Lower leg skin (tissue), 4 donors: ENCODE data around the gene ATP2B2. TPM values are rescaled to one million over a fixed set of nuclear protein-coding genes. Genes with fewer than 3 reads are reported as not detected.

Source experiments
- DNase-seq, 2 donors: peaks; one replicate each; pipeline ENCODE4 v3.0.0-alpha.2; 2019; ENCODE audit warnings: low spot score in 2 of 2
- H3K4me3 ChIP-seq: fragments of 200-600 bp; sonication (generic); 2 replicates; pipeline ENCODE4 v1.5.1; 2017; ENCODE audit warnings: mild to moderate bottlenecking, low read depth; ENCODE audit not compliant: poor library complexity, severe bottlenecking
- CTCF ChIP-seq, 3 donors: fragments of 450-650 bp; IDR thresholded peaks; one replicate each; pipeline ENCODE4 v1.5.1; 2016; ENCODE audit warnings: antibody characterized with exemption in 3 of 3, mild to moderate bottlenecking in 3 of 3, moderate library complexity in 2 of 3
- POLR2A ChIP-seq, 2 donors: fragments of 450-650 bp; IDR thresholded peaks; one replicate each; pipeline ENCODE4 v1.6.1; 2016 to 2017; ENCODE audit warnings: antibody characterized with exemption in 2 of 2, mild to moderate bottlenecking in 1 of 2, moderate library complexity in 1 of 2
- WGBS, 2 donors: methylation state at CpG; one replicate each; pipeline ENCODE4 v1.1.5; 2018; 5-methylcytosine and 5-hydroxymethylcytosine counted together
- intact Hi-C: fragments of 100-400 bp; cut with DNase I; formaldehyde crosslinking; loops from one replicate; pipeline ENCODE4 v1.15.0; 2023; ENCODE audit warnings: low total_unique reads
- total RNA-seq, 4 donors: library from RNA; depleted of rRNA; stranded (reverse); fragments of >200 nt; gene quantifications; one replicate each; pipeline ENCODE4 v1.1.0, GENCODE V29; 2016

The ATP2B2 gene
- total RNA-seq, 4 donors from 2014 or later, result 0.12 to 0.45 (median 0.19) TPM; not detected in 1

DNA sequence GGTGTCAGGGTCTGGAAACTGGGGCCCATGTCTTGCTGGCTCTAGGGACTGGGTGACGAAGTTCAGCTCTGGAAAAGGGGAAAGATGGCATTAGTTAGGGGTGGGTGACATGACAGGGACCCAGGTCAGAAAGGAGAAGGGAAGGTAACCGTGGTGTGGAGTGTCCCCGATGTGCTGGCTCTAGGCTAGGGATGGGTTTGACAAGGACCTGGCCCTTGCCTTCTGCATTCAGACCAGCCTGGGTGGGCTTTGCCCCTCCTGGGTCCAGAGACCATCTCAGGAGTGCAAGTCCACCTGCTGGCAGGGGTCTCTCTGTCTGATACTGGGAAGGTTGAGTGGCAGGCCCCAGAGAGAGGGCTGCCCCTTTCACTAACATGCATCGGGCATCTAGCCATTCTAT, 28.7 kb upstream of the ATP2B2 start:
- WGBS, 2 donors, result 85 to 90% methylated on average over 4 of the region's 4 CpGs
- TF ChIP-seq POLR2A (IDR thresholded peaks at IDR 0.05), result no peak
- no peak for TF ChIP-seq CTCF (IDR thresholded peaks at IDR 0.05)
- intact Hi-C loops, result no loop called here
- DNase-seq, result no peak
- H3K4me3 ChIP-seq, result no peak overlapping the region

DNA sequence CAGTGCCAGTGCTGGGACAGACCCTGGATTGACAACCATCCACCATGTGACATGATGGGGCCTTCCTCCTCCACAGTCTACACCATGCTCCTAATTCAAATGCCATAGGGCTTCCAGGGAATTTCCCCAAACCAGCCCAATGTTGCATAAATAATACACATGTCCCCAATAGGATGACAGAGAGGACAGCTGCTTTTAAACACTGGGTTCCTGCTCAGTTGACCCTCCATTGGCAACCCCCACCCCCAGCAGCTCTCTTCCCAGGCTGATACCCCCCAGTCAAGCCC, 28.3 kb upstream of the ATP2B2 start:
- TF ChIP-seq POLR2A (IDR thresholded peaks at IDR 0.05) (no peak), CTCF (IDR thresholded peaks at IDR 0.05) (no peak)
- intact Hi-C loops, result no loop called here
- DNase-seq, result peak in 1 of 2 donors; percentile 53

DNA sequence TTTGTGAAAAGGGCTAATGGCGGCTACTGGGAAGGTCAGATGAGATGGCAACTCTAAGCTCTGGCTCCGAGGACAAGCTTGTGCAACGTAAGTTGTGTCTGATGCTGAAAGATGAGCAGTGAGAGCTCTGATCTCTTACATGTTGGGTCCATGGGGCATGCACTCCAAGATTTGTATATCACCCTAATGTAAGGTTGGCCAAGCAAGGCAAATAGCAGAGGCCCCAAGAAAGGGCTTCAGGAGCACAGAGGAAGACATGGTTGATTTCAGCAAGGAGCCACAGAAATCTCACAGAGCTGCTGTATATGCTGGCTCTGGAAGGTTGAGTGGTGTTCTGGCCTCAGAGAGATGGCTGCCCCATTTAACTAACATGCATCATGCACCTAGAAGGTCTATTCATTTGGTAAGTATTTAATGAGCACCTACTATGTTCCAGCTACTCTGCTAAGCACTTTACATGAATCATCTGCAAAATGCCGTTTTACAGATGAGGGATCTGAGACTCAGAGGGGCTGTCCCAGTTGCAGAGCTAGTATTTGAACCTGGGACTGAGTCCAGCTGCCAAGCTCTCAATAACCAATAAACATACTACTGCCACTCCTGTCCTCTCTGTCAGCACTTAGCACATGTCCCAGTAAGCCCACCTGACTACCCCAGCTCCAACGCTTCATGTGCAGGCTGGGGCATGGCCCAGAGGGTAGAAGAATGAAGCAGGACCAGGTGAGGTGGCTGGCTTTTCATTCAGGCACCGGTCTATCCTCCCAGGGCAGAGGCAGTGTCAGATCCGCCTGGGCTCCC, 27.8 kb upstream of the ATP2B2 start:
- no peak for TF ChIP-seq POLR2A (IDR thresholded peaks at IDR 0.05)
- TF ChIP-seq CTCF (IDR thresholded peaks at IDR 0.05), result no peak
- DNase-seq, result peak in 1 of 2 donors; percentile 20
- 88 to 89% methylated on average over 7 of the region's 7 CpGs for WGBS, 2 donors
- H3K4me3 ChIP-seq, result no peak overlapping the region
- intact Hi-C loops, result no loop called here

More for the DNA sequence above, 28.3 kb upstream of the ATP2B2 start:
- H3K4me3 ChIP-seq, result no peak overlapping the region

- intact Hi-C loops, result no loop called here
- WGBS, 2 donors, result 54 to 74% methylated on average over 5 to 6 of the region's 6 CpGs
- TF ChIP-seq POLR2A (IDR thresholded peaks at IDR 0.05) (no peak), CTCF (IDR thresholded peaks at IDR 0.05) (no peak)
- peak in 1 of 2 donors; percentile 58 for DNase-seq
- no peak overlapping the region for H3K4me3 ChIP-seq
Observed at GRCh38 chr3:10531031-10531430, 25.6 kb upstream of the ATP2B2 start.

DNA sequence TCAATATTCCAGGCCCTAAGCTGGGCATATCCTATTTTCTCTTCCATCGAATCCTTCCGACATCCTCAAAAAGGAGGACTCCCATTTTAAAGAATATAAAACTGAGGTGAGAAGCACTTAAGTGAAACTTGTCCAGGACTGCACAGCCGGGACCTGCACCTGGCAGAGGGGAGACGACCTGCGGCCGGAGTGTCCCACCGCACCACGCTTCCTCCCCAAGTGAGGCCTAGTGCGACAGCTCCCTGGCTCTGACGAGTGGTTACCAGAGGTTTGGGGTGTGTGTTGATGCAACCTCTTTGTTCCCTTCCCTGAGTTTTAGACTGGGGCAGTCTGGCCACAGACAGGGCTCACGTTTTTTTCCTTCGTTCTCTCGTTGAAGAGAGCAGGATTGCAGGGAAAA, 24.9 kb upstream of the ATP2B2 start:
- H3K4me3 ChIP-seq, result no peak overlapping the region
- DNase-seq, result peak in 1 of 2 donors; percentile 70
- intact Hi-C loops, result no loop called here
- TF ChIP-seq CTCF (IDR thresholded peaks at IDR 0.05), result no peak
- no peak for TF ChIP-seq POLR2A (IDR thresholded peaks at IDR 0.05)
- WGBS, 2 donors, result 75 to 80% methylated on average over 13 of the region's 13 CpGs

GRCh38 chr3:10529809-10530208, 24.4 kb upstream of the ATP2B2 start:
- WGBS, 2 donors, result 83 to 87% methylated on average over 13 of the region's 13 CpGs
- TF ChIP-seq CTCF (IDR thresholded peaks at IDR 0.05) (no peak), POLR2A (IDR thresholded peaks at IDR 0.05) (no peak)
- peak in 1 of 2 donors; percentile 74 for DNase-seq
- H3K4me3 ChIP-seq, result no peak overlapping the region
- intact Hi-C loops, result no loop called here
